GM23248 (cell line): ENCODE results near the gene PTPRA. TPM values are rescaled to one million over a fixed set of nuclear protein-coding genes. Genes with fewer than 3 reads are reported as not detected.

ENCODE experiments used
- DNase-seq: peaks from one replicate; pipeline ENCODE4 v3.0.0-alpha.2; 2015
- H2AFZ ChIP-seq: fragments of 200-600 bp; sonication (generic); 2 replicates; pipeline ENCODE4 v1.6.1; 2016; ENCODE audit warnings: antibody characterized with exemption
- H3F3A ChIP-seq: fragments of 200-600 bp; sonication (generic); 2 replicates; pipeline ENCODE4 v1.6.1; 2016; ENCODE audit warnings: mild to moderate bottlenecking, antibody characterized with exemption, mixed run types; ENCODE audit not compliant: insufficient read depth
- H3K27ac ChIP-seq: fragments of 200-600 bp; sonication (generic); 2 replicates; pipeline ENCODE4 v1.5.1; 2016; ENCODE audit warnings: mild to moderate bottlenecking
- H3K27me3 ChIP-seq: fragments of 200-600 bp; sonication (generic); replicated peaks from 2 replicates; pipeline ENCODE4 v1.6.1; 2016; ENCODE audit warnings: mild to moderate bottlenecking; ENCODE audit not compliant: insufficient read depth
- H3K36me3 ChIP-seq: fragments of 200-600 bp; sonication (generic); 2 replicates; pipeline ENCODE4 v1.6.1; 2016; ENCODE audit warnings: low read depth, mild to moderate bottlenecking
- H3K4me1 ChIP-seq: fragments of 200-600 bp; sonication (generic); 2 replicates; pipeline ENCODE4 v1.6.1; 2016; ENCODE audit warnings: mild to moderate bottlenecking; ENCODE audit not compliant: insufficient read depth
- H3K4me2 ChIP-seq: fragments of 200-600 bp; sonication (generic); one replicate; pipeline ENCODE4 v1.6.1; 2016; ENCODE audit warnings: mild to moderate bottlenecking; ENCODE audit not compliant: unreplicated experiment
- H3K4me3 ChIP-seq: fragments of 200-600 bp; sonication (generic); 2 replicates; pipeline ENCODE4 v1.5.1; 2016; ENCODE audit warnings: mild to moderate bottlenecking
- H3K79me2 ChIP-seq: fragments of 200-600 bp; sonication (generic); 2 replicates; pipeline ENCODE4 v1.6.1; 2016; ENCODE audit warnings: mild to moderate bottlenecking; ENCODE audit not compliant: insufficient read depth
- H3K9ac ChIP-seq: fragments of 200-600 bp; sonication (generic); 2 replicates; pipeline ENCODE4 v1.6.1; 2016; ENCODE audit warnings: mild to moderate bottlenecking
- H3K9me2 ChIP-seq: fragments of 200-600 bp; sonication (generic); 2 replicates; pipeline ENCODE4 v1.6.1; 2016; ENCODE audit warnings: mixed run types, mild to moderate bottlenecking, moderate library complexity; ENCODE audit not compliant: insufficient read depth
- H3K9me3 ChIP-seq: fragments of 200-600 bp; sonication (generic); one replicate; pipeline ENCODE4 v1.6.1; 2017; ENCODE audit warnings: low read depth
- H4K20me1 ChIP-seq: fragments of 200-600 bp; sonication (generic); 2 replicates; pipeline ENCODE4 v1.6.0; 2016; ENCODE audit not compliant: insufficient read depth
- EZH2 ChIP-seq: fragments of 200-600 bp; sonication (generic); IDR thresholded peaks from 2 replicates; pipeline ENCODE4 v1.6.1; 2018; ENCODE audit warnings: antibody characterized with exemption, mild to moderate bottlenecking; ENCODE audit not compliant: insufficient read depth, poor library complexity, severe bottlenecking
- EZH2phosphoT487 ChIP-seq: fragments of 200-600 bp; sonication (generic); IDR thresholded peaks from 2 replicates; pipeline ENCODE4 v1.6.1; 2018; ENCODE audit warnings: antibody characterized with exemption, moderate library complexity, mild to moderate bottlenecking, low read depth; ENCODE audit not compliant: insufficient read depth
- WGBS, 2 experiments: methylation state at CpG; one replicate each; pipeline ENCODE4 v1.1.6; 2015 to 2017; ENCODE audit warnings: low lambda C conversion rate in 2 of 2, low coverage in 1 of 2; ENCODE audit errors: missing lambda C conversion rate in 2 of 2; 5-methylcytosine and 5-hydroxymethylcytosine counted together
- in situ Hi-C: fragments of 300-500 bp; cut with MboI; formaldehyde crosslinking; loops from 2 replicates; pipeline ENCODE4 v1.15.0; 2020
- polyA plus RNA-seq: library from polyadenylated mRNA; unstranded; fragments of >200 nt; fragmentation: Nextera tagmentation; extraction: Ambion mirVana; gene quantifications from 2 replicates; pipeline ENCODE4 v1.2.1, GENCODE V29; 2016
- total RNA-seq: library from RNA; depleted of rRNA; stranded (reverse); fragments of >200 nt; shearing (Covaris generic); gene quantifications from 2 replicates; pipeline ENCODE4 v1.2.3, GENCODE V29; 2014; rRNA removed

Gene PTPRA
- total and polyA plus RNA-seq, 2 experiments from 2014 or later, result 37.4 to 50.8 TPM

- TF ChIP-seq EZH2phosphoT487 (no peak), EZH2 (no peak)
- Histone ChIP-seq H3K36me3 (no peaks in the 10 kb centered on the region), H3K9me3 (no peaks in the 10 kb centered on the region), H3K9ac (no peak overlapping the region), H3K27ac (no peak overlapping the region), H3K9me2 (no peaks in the 10 kb centered on the region), H3K4me2 (no peak overlapping the region), H2AFZ (no peak overlapping the region), H3K79me2 (no peaks in the 10 kb centered on the region), H4K20me1 (no peaks in the 10 kb centered on the region), H3F3A (no peaks in the 10 kb centered on the region), H3K27me3 (peaks cover 17% of the 10 kb centered on the region; the same call in 1 of the 2 replicates), H3K4me1 (no peaks in the 10 kb centered on the region), H3K4me3 (no peak overlapping the region)
- in situ Hi-C loops, result no loop called here
- 84 to 92% methylated on average over 7 to 8 of the region's 8 CpGs for WGBS, 2 experiments
- DNase-seq, result no peak
These were observed 212.3 kb downstream of the PTPRA start for GRCh38 chr20:3085571-3086072.

GRCh38 chr20:3088031-3088430 is 214.8 kb downstream of the PTPRA start:
- Histone ChIP-seq H3K36me3 (no peaks in the 10 kb centered on the region), H3K9me2 (no peaks in the 10 kb centered on the region), H3K27me3 (peaks cover 11% of the 10 kb centered on the region; the same call in 1 of the 2 replicates), H3K4me3 (no peak overlapping the region), H3K4me2 (no peak overlapping the region), H4K20me1 (no peaks in the 10 kb centered on the region), H3F3A (no peaks in the 10 kb centered on the region), H3K79me2 (no peaks in the 10 kb centered on the region), H3K9ac (no peak overlapping the region), H3K27ac (no peak overlapping the region), H3K9me3 (no peaks in the 10 kb centered on the region), H3K4me1 (no peaks in the 10 kb centered on the region), H2AFZ (no peak overlapping the region)
- in situ Hi-C loops, result no loop called here
- WGBS, 2 experiments, result 75% methylated on average over 7 of the region's 7 CpGs
- TF ChIP-seq EZH2phosphoT487 (no peak), EZH2 (no peak)
- DNase-seq, result no peak

Other genes with a start within 250 kb of the PTPRA start
- 123 and 130 TPM in 2 replicates for gene NOP56, start 220.8 kb upstream of the PTPRA start, total RNA-seq
- gene NOP56, start 220.8 kb upstream of the PTPRA start, polyA plus RNA-seq, result 139 and 149 TPM in 2 replicates
- gene IDH3B, start 209.3 kb upstream of the PTPRA start, total RNA-seq, result 76.3 and 91.1 TPM in 2 replicates
- gene IDH3B, start 209.3 kb upstream of the PTPRA start, polyA plus RNA-seq, result 75.6 and 79.5 TPM in 2 replicates
- 0.76 TPM in 1 of 2 replicates, not detected in the other for gene EBF4, start 180.7 kb upstream of the PTPRA start, total RNA-seq
- 0.36 TPM in 1 of 2 replicates, not detected in the other for gene EBF4, start 180.7 kb upstream of the PTPRA start, polyA plus RNA-seq
- gene CPXM1, start 72.9 kb upstream of the PTPRA start, total RNA-seq, result not detected in 2 replicates
- 0.08 TPM in 1 of 2 replicates, not detected in the other for gene CPXM1, start 72.9 kb upstream of the PTPRA start, polyA plus RNA-seq
- not detected in 2 replicates for gene C20orf141, start 58.5 kb upstream of the PTPRA start, total RNA-seq
- not detected in 2 replicates for gene C20orf141, start 58.5 kb upstream of the PTPRA start, polyA plus RNA-seq
- not detected in 2 replicates for gene TMEM239, start 57.1 kb upstream of the PTPRA start, total RNA-seq
- gene TMEM239, start 57.1 kb upstream of the PTPRA start, polyA plus RNA-seq, result not detected in 2 replicates
- 36.8 and 39.2 TPM in 2 replicates for gene PCED1A, start 32.8 kb upstream of the PTPRA start, total RNA-seq
- 17.3 and 20.7 TPM in 2 replicates for gene PCED1A, start 32.8 kb upstream of the PTPRA start, polyA plus RNA-seq
- 35.2 and 36.2 TPM in 2 replicates for gene VPS16, start 32.7 kb upstream of the PTPRA start, total RNA-seq
- gene VPS16, start 32.7 kb upstream of the PTPRA start, polyA plus RNA-seq, result 23.0 and 24.2 TPM in 2 replicates
- gene GNRH2, start 170.1 kb downstream of the PTPRA start, total RNA-seq, result not detected in 2 replicates
- gene GNRH2, start 170.1 kb downstream of the PTPRA start, polyA plus RNA-seq, result not detected in 2 replicates
- 24.2 and 48.2 TPM in 2 replicates for gene MRPS26, start 172.6 kb downstream of the PTPRA start, total RNA-seq
- gene MRPS26, start 172.6 kb downstream of the PTPRA start, polyA plus RNA-seq, result 44.5 and 48.2 TPM in 2 replicates
- not detected in 2 replicates for gene OXT, start 198.1 kb downstream of the PTPRA start, total RNA-seq
- gene OXT, start 198.1 kb downstream of the PTPRA start, polyA plus RNA-seq, result 0.40 and 0.70 TPM in 2 replicates
- not detected in 2 replicates for gene AVP, start 211.2 kb downstream of the PTPRA start, total RNA-seq
- gene AVP, start 211.2 kb downstream of the PTPRA start, polyA plus RNA-seq, result not detected in 2 replicates